Ectodermal cell (in vitro differentiated cells): ENCODE results near the gene CHRNA1.

Experiments used
- H3K27ac ChIP-seq: 2 replicates; pipeline ENCODE4 v1.7.0; 2013; ENCODE audit warnings: mild to moderate bottlenecking, low read depth, low read length; ENCODE audit not compliant: insufficient read depth, poor library complexity, severe bottlenecking
- H3K27me3 ChIP-seq: 2 replicates; pipeline ENCODE4 v1.7.0; 2013; ENCODE audit warnings: mild to moderate bottlenecking, low read length; ENCODE audit not compliant: insufficient read depth, control insufficient read depth, poor library complexity, severe bottlenecking
- H3K36me3 ChIP-seq: one replicate; pipeline ENCODE4 v1.7.0; 2013; ENCODE audit warnings: low read length; ENCODE audit not compliant: control insufficient read depth, insufficient read depth
- H3K4me1 ChIP-seq: one replicate; pipeline ENCODE4 v1.7.0; 2013; ENCODE audit warnings: low read length; ENCODE audit not compliant: control insufficient read depth, insufficient read depth
- H3K4me3 ChIP-seq: 2 replicates; pipeline ENCODE4 v1.7.0; 2013; ENCODE audit warnings: low read depth, low read length, control low read depth; ENCODE audit not compliant: insufficient read depth
- H3K9me3 ChIP-seq: 2 replicates; pipeline ENCODE4 v1.7.0; 2013; ENCODE audit warnings: mild to moderate bottlenecking, low read length, moderate library complexity; ENCODE audit not compliant: control insufficient read depth
- WGBS, 2 experiments: methylation state at CpG; one replicate each; pipeline ENCODE4 v1.1.7; 2013; ENCODE audit warnings: missing lambda C conversion rate in 2 of 2; 5-methylcytosine and 5-hydroxymethylcytosine counted together

Gene CHRNA1

DNA sequence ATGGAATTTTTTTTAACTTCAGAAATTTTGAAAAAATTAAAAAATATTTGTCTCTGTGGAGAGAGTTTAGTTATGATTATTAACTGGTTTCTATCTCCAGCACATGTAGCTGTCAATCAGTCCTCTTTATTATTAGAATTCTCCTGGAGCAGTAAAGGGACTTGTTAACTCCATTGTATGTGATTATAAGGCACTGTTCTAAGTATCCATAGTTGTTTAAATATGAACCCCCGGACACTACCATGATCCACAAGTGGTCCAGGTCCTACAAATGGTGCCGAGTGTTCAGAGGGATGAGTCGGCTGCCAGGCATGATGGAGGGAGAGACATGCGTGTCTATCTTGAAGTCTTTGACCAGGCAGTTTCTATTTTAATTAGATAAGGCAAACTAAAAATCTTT lies 492 bp downstream of the CHRNA1 start:
- WGBS, 2 experiments, result 87 to 96% methylated on average over 4 of the region's 4 CpGs
- Histone ChIP-seq H3K9me3 (no peaks in the 10 kb centered on the region), H3K27me3 (no peaks in the 10 kb centered on the region), H3K36me3 (no peaks in the 10 kb centered on the region), H3K4me3 (no peak overlapping the region), H3K4me1 (peaks cover 5% of the 10 kb centered on the region), H3K27ac (no peak overlapping the region)

DNA sequence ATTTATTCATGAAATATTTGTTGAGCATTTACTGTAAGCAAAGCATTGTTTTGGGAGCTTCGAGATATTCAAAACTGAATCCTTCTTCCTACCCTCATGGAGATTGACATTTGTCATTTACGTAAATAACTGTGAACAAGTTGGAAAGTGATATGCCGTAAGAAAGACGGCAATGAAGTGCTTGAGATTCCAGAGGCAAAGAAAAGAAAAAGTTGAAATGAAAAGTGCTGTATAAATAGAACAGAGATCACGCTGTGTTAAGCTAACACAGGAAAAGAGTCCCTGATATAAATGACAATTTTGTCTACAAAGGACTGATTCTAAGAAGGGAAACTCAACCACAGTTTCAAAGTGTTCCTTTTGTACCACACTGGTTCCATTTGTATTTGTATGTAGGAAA lies 1.8 kb downstream of the CHRNA1 start:
- peaks cover 5% of the 10 kb centered on the region for H3K4me1 ChIP-seq
- WGBS, 2 experiments, result 84 to 88% methylated on average over 4 to 5 of the region's 5 CpGs
- no peak overlapping the region for H3K27ac ChIP-seq
- no peaks in the 10 kb centered on the region for H3K27me3 ChIP-seq
- H3K36me3 ChIP-seq, result no peaks in the 10 kb centered on the region
- H3K9me3 ChIP-seq, result no peaks in the 10 kb centered on the region
- H3K4me3 ChIP-seq, result no peak overlapping the region

DNA sequence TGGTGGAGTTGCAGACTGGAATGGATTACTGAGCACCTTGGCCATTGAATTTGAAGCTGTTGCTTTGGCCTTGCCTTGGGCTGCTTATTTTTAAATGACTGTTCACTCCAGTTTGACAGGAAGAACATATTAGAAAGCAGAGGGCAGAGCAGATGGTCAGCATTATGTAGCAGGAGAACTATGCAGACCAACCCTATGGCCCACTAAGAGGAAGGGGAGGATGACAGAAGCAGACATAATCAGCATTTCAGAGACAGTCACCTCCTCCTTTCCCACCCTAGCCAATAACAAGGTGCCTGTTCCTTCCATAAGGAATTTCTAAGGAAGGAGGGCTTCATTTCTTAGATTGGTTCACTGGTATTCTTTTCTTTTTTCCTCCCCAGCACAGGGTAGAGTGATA lies 2.4 kb downstream of the CHRNA1 start:
- no peak overlapping the region for H3K27ac ChIP-seq

DNA sequence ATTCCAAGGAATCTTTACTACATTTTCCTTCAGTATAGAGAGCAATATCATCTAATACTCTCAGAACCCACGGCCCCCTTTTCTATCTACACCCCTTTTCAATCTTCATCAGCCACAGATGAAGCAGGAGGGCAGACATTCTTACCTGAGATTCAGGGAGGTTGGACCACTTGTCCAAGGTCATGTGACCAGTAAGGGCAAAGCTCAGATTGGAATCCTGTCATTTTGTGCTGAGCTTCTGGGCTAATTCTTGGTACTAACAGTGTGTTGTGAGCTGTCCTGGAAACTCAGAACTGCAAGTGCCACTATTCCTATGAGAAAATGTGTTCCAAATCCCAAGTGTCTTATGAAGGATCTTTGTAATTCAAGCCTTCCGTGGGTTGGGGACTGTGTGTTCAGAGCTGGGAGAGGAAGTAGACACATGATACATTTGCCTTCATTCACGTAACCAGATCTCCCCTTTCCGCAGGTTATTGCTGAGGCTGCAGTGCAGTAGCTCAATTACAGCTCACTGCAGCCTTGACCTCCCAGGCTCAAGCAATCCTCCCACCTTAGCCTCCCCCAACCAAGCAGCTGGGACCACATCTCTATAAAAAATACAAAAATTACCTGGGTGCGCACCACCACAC lies 3.3 kb downstream of the CHRNA1 start:
- H3K9me3 ChIP-seq, result no peaks in the 10 kb centered on the region

More for the DNA sequence above, 2.4 kb downstream of the CHRNA1 start:
- no peaks in the 10 kb centered on the region for H3K27me3 ChIP-seq
- no peak overlapping the region for H3K4me3 ChIP-seq
- no peaks in the 10 kb centered on the region for H3K36me3 ChIP-seq
- H3K9me3 ChIP-seq, result no peaks in the 10 kb centered on the region
- peaks cover 5% of the 10 kb centered on the region for H3K4me1 ChIP-seq

DNA sequence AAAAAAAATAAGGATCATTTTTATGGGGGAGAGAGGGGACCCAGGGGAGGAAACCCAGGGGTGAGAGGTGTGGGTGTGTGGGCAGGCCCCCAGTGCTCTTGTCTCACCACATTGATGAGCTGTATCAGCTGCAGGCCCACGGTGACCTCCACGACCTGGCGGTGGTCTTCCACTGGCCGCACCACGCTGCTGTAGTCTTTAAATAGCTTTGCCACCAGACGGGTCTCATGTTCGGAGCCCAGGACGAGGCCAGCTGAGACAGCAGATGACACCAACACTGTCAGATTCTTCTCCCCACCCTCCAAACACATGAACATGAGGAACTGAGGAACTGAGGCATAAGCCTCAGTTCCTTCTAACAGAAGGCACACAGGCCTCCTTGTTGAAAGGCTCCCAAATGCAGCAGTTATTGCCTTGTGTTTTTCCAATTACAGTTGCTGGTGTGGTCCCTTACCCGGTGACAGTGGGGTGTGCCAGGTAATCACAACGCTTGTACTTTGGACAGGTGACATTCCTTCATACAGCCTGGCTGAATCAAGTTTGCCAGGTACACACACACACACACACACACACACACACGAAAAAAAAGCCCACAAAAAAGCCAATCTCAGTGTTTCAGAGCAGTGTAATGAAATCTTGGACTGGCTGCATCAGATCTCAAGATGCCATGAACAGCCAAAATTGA lies 4.7 kb downstream of the CHRNA1 start:
- Histone ChIP-seq H3K4me3 (no peak overlapping the region), H3K27ac (no peak overlapping the region), H3K9me3 (no peaks in the 10 kb centered on the region), H3K36me3 (no peaks in the 10 kb centered on the region), H3K4me1 (peaks cover 5% of the 10 kb centered on the region), H3K27me3 (no peaks in the 10 kb centered on the region)
- WGBS, 2 experiments, result 82 to 84% methylated on average over 11 of the region's 11 CpGs

More for the DNA sequence above, 3.3 kb downstream of the CHRNA1 start:
- Histone ChIP-seq H3K4me1 (peaks cover 5% of the 10 kb centered on the region), H3K27me3 (no peaks in the 10 kb centered on the region), H3K27ac (no peak overlapping the region), H3K4me3 (no peak overlapping the region), H3K36me3 (no peaks in the 10 kb centered on the region)
- 92 to 94% methylated on average over 5 of the region's 5 CpGs for WGBS, 2 experiments

DNA sequence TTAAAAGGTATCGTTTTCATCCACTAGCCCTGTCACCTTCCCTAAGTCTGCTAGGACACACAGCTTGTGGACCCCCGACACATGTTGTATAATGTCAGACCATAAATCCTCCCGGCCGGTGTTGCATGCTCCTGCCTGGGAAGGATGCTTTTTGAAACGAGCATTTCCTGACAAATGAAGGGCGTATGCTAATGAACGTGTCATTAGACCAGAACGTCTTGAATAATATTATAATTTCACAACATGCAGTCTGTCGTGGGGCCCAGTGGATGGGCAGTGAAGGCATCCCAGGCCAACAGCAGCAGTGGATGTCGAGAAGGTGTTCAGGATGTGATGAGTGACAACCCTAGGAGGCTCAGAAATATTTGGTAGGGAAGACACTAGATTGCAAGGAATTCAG lies 7.5 kb downstream of the CHRNA1 start:
- H3K27me3 ChIP-seq, result no peaks in the 10 kb centered on the region
- no peaks in the 10 kb centered on the region for H3K9me3 ChIP-seq
- 83 to 86% methylated on average over 10 of the region's 10 CpGs for WGBS, 2 experiments
- H3K36me3 ChIP-seq, result no peaks in the 10 kb centered on the region
- H3K4me3 ChIP-seq, result no peak overlapping the region
- no peak overlapping the region for H3K27ac ChIP-seq
- H3K4me1 ChIP-seq, result no peaks in the 10 kb centered on the region

DNA sequence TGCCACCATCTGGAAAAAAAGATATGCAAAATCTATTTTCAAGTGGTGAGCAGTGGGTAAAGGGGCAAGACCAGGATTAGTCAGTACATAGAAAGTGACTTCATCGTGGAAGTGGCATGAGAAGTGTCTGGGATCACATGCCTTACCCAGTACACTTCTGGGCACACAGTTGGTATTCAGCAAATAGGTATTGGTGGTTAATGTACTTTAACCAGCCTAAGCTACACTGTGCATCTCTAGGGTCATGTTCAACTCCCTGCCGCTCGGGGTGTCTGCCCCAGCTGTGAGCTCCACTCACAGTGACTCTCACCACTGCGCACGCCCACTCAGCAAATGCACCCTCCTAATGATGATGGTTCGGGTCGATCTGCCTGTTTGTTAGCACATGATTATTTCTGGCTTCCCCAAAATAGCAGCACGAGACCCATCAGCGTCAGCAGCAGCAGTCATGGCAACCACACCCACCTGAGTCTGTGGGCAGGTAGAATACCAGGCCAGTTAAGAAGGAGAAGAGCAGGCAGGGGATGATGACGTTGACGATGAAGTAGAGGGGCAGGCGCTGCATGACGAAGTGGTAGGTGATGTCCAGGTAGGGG lies 11.1 kb downstream of the CHRNA1 start:
- Histone ChIP-seq H3K36me3 (no peaks in the 10 kb centered on the region), H3K4me1 (no peaks in the 10 kb centered on the region), H3K27me3 (no peaks in the 10 kb centered on the region), H3K27ac (no peak overlapping the region), H3K9me3 (no peaks in the 10 kb centered on the region), H3K4me3 (no peak overlapping the region)
- WGBS, 2 experiments, result 93 to 97% methylated on average over 13 of the region's 13 CpGs

DNA sequence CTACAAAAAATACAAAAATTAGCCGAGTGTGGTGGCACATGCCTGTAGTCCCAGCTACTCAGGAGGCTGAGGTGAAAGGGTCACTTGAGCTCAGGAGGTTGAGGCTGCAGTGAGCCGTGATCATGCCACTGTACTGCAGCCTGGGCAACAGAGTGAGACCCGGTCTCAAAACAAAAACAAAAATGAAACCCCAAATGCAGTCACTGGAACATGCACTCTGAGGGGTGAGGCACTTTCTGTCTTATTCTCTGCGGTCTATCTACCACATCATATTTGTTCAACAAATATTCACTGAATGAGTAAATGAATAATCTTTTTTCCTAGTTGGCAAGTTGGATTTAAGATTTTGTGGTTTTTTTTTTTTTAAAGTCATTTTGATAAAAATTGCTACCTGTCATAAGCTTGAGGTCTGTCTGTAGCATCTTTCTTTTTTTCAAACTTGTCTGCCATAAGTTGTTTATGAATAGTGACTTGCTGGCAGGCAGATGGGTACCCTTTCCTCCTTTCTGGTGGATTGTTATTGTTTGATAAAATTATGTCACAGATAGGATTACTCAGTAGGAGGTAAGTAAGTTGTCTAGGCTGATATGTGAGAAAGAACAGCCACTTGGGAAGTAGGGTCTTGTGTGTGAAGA lies 11.8 kb downstream of the CHRNA1 start:
- no peaks in the 10 kb centered on the region for H3K4me1 ChIP-seq
- no peak overlapping the region for H3K4me3 ChIP-seq
- H3K36me3 ChIP-seq, result no peaks in the 10 kb centered on the region
- H3K27ac ChIP-seq, result no peak overlapping the region
- no peaks in the 10 kb centered on the region for H3K9me3 ChIP-seq
- 94% methylated on average over 3 to 4 of the region's 4 CpGs for WGBS, 2 experiments
- no peaks in the 10 kb centered on the region for H3K27me3 ChIP-seq

DNA sequence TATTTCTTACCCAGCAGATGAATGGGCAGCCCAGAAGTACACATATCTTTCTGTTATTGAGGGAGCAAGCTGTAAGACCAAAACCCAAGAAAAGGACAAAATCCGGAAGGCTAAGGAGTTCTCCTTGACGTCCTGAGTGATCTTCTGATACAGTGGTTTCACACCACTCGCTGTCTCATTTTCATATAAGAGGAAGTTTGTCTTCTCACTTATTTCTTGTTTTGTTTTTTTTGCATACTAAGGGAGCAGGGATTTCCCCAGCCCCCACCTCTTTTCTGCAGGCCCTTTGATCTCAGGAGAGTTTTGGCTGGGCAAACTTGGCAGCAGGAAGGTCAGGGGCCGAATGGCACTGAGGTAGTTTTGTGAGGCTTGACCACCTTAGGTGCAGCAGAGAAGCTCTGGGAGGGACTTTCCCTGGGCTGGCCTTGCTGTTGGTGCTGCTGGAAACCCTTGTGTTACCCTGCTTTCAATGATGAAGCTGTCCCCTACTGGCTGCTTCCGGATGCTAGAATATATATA lies 13.3 kb downstream of the CHRNA1 start:
- H3K36me3 ChIP-seq, result no peaks in the 10 kb centered on the region
- no peaks in the 10 kb centered on the region for H3K27me3 ChIP-seq
- WGBS, 2 experiments, result 86% methylated on average over 5 of the region's 5 CpGs
- H3K4me3 ChIP-seq, result no peak overlapping the region
- no peak overlapping the region for H3K27ac ChIP-seq
- no peaks in the 10 kb centered on the region for H3K9me3 ChIP-seq
- H3K4me1 ChIP-seq, result no peaks in the 10 kb centered on the region

DNA sequence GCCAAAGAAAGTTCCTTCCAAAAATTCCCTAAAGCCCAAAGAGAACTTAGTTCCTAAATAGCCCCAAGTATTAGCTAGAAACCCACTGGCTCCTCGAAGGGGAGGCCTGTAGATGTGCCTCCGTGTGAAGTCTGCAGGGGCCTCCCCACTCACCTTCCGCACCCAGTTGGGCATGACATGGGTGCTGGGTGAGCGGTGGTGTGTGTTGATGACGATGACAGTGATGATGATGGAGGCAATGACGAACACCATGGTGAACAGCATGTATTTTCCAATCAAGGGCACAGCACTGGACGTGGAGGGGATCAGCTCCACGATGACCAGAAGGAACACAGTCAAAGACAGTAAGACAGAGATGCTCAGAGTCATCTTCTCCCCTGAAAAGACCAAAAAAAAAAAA lies 14.5 kb downstream of the CHRNA1 start:
- Histone ChIP-seq H3K9me3 (no peaks in the 10 kb centered on the region), H3K4me3 (no peak overlapping the region), H3K27me3 (no peaks in the 10 kb centered on the region), H3K36me3 (no peaks in the 10 kb centered on the region), H3K4me1 (no peaks in the 10 kb centered on the region), H3K27ac (no peak overlapping the region)
- 93 to 94% methylated on average over 8 of the region's 8 CpGs for WGBS, 2 experiments
